Measurements from ENCODE around the gene LHX5.

LHX5 gene

DNA sequence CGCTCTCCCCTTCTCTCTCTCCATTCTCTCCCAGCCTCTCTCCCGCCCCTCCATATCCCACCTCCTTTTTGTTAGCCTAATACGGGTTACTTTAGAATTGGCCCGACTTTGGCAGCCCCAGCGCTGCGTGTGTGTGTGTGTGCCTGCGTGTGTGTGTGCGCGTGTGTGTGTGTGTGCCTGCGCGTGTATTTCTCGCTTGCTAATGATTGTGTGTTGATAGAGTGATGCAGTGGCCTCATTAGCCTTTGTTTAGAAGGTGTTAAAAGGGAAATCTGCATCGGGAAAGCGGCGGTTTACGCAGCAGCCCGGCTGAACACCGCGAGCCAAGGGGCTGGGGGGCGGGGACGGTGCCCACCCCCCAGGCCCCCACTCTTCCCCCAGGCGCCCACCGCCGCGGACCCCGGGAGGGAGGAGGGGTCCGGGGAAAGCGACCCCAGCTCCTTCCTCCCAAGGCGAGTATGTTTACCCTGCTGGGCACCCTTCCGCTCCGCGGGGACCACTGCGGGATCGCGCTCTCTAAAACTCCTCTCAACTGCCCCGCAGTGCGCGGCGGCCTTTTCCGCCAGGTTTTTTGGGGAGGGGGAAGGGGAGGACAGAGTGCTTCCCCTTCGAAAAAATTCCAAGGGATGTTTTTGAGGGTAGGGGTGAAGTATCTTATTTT is 6.8 kb upstream of the LHX5 start:
- no peak overlapping the region for H3K27ac ChIP-seq
- DNase-seq (ENCODE audit: low read depth, low spot score), result no peak

DNA sequence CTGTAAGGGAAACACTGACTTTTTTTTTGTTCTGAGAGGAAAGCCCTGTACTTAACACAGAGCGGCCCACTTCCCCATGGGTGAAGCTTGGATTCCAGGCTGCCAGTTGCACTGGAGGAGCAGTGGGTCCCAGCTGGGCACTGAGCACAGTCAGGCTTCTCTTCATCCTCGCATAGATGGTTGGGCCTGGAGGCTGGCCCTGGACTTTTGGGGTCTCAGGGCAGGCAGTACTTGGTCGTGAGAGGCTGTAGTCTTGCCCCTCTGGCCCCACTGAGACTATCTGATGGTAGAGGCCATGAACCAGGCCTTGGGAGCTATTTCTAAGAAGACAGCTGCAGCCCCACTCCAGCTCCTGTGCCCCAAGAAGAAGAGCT is 6.2 kb upstream of the LHX5 start:
- DNase-seq (ENCODE audit: low read depth, low spot score), result no peak
- H3K27ac ChIP-seq, result no peak overlapping the region

DNA sequence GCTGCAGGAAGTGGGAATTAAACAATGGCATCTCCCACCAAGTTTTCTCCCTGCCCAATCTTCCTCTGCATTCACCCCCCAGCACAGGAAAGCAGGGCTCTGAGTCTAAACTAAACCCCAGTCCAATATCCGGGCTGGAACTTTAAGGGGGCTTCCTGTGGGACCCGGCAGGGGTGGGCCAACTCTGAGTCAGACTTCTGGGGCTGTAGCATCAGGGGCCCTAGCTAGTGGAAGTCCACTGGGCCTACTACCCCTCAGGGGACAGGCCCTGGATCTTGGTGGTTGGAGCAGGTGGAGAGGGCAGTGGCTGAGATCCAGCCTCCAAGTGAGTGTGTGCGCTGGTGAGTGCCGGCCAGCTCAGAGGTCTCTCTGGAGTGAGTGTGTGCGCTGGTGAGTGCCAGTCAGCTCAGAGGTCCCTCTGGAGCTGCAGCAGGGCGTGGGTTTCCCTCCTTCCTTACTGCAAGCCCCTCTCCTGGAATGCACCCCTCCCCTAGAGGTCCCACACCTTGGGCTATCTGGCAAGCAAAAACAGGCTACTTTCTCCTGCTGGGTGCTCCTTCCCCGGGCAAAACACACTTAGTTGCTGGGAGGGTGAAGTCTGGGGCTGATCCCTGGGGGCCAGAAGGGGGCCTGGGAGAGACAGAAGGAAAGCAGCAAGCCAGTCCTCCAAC is 5.6 kb upstream of the LHX5 start:
- no peak for DNase-seq (ENCODE audit: low read depth, low spot score)
- no peak overlapping the region for H3K27ac ChIP-seq

DNA sequence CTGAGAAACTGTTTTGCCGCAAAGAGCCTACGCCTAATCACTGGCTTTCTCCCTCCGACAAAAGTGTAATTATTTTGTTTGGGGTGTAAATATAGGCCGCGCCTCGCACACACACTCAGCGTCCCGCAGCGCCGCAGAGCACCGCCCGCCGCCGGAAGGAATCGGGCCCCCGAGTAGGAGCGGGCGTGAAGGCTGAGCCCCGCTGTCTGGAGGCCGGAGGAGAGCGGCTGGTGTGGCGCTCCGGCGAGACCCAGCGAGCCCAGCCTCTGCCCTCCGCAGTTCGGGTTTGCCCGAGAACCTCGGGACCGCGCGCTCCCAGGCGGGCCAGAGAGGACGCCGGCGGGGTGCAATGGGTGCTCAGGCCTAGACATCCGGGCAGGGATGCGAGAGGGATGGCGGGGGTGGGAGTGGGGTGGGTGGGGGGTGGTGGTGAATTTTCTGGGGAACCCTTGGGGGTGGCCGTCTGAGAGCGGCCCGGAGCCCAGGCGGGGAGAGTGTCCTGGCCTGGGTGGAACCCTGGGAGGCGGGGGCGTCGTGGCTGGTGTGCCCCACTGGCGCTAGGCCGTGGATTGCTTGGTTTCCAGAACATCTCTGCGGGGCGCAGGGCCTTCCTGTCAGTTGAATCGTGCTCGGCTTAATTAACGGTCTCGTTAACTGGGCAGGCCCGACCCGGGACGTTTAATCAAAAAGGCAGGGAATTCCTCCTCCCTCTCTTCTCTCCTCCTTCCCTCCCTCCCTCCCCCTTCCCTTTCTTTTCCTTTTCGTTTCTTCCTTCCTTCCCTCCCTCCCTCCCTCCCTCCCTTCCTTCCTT is 4.7 kb upstream of the LHX5 start:
- no peak for DNase-seq (ENCODE audit: low read depth, low spot score)
- no peak overlapping the region for H3K27ac ChIP-seq

DNA sequence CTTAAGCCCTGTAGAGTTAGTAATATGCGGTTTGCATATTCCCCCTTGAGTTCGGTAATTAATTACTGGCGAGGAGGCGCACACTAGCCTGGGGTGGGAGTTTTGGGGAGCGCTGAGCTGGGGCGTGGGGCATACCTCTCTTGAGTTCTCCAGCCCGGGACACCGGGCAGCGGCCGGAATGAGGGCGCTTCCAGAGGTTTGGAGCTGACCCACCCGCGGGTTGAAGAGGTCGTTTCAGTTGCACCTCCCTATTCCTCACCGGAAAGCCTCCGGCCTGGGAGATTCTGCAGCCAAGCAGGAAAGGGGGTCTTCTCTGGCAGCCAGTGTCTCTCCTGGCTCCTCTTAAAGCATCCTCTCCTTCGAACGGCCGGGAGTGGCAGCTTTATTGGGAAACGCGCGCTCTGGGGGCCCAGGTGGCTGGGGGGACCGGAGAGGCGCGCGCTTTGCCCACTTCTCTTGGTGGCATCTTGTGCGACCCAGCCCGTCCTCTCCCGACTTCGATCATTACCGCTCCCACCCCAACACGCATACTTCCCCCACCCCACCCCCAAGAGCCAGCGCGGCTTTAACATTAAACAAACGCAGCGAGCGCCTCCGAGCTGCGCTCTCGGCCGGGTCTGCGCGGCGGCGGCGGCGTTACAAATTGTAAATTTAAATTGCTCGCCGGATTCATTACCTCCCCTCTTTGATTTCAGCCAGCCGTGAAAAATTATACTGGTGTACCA is 3.9 kb upstream of the LHX5 start:
- DNase-seq (ENCODE audit: low read depth, low spot score), result no peak
- H3K27ac ChIP-seq, result no peak overlapping the region

DNA sequence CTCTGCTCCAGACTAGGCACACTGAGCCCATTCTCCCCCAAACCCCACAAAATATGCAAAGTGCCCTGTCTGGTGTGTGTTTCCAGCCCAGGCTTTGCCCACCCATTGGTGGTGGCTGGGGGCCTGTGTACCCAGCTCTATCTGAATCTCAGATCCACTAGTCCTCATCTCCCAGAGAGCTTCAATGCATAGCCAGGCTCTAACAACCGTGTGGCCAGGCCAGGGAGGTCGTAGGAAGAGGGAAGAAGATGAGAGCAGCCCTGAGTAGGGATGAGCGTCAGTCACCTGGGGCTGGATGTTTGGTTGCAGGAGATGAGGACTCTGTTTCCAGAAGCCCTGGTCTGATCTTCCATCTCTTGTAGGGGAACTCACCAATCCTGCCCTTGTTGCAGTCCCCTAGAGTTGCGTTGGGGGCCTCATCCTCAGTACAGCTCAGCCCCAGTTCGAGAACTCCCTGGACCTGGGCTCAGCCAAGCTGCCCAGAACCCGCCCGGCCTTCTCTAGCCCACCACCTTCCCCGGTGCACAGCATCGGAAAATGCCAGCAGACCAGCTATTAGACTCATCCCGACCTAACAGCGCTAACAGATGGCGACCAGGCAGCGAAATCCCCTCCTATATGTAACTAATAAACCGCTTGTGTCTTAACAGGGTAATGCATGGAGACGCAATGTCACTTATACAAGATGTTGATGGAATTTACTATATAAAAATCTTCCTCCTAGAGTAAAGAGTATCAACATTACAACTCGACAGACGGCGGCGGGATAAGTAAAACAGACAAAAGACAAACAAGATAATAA is 3.2 kb upstream of the LHX5 start:
- DNase-seq (ENCODE audit: low read depth, low spot score), result no peak
- H3K27ac ChIP-seq, result no peak overlapping the region

DNA sequence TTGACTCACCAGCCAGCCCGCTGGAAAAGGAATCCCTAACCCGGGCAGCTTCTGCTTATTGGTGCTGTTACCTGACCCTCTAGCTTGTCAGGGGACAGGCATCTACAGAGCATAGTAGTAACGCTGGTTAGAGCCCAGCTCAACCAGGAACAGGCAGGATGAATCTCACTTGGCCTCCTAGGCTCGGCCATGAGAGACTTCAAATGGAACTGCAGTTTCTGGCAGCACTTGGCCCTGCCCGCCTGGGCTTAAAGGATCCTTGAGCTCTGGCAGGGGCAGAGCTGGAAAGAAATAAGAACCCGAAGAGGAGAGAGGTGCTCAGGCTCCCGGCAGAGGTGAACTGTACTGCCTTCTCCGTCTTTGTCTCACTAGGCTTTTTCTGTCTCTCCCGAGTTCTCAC is 2.3 kb upstream of the LHX5 start:
- DNase-seq (ENCODE audit: low read depth, low spot score), result no peak
- H3K27ac ChIP-seq, result no peak overlapping the region

DNA sequence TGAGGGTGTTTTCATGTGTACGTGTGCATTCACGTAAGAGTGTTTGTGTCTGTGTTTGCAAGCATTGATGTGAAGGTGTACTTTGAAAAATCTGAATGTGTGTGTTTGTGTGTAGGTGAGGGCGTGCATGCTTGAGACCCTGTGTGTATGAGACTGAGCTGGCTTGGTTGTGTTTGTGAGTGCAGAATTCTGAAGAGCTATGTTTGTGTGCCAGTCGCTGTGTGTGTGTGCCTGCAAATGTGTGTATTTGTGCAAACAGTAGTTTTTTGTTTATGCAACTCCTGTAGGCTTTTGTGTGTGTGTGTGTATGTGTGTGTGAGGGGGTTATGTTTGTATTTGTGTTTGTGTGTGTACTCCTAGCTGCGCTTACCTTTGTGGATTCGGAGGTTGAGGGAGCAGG is 1.7 kb upstream of the LHX5 start:
- no peak for DNase-seq (ENCODE audit: low read depth, low spot score)
- H3K27ac ChIP-seq, result no peak overlapping the region

DNA sequence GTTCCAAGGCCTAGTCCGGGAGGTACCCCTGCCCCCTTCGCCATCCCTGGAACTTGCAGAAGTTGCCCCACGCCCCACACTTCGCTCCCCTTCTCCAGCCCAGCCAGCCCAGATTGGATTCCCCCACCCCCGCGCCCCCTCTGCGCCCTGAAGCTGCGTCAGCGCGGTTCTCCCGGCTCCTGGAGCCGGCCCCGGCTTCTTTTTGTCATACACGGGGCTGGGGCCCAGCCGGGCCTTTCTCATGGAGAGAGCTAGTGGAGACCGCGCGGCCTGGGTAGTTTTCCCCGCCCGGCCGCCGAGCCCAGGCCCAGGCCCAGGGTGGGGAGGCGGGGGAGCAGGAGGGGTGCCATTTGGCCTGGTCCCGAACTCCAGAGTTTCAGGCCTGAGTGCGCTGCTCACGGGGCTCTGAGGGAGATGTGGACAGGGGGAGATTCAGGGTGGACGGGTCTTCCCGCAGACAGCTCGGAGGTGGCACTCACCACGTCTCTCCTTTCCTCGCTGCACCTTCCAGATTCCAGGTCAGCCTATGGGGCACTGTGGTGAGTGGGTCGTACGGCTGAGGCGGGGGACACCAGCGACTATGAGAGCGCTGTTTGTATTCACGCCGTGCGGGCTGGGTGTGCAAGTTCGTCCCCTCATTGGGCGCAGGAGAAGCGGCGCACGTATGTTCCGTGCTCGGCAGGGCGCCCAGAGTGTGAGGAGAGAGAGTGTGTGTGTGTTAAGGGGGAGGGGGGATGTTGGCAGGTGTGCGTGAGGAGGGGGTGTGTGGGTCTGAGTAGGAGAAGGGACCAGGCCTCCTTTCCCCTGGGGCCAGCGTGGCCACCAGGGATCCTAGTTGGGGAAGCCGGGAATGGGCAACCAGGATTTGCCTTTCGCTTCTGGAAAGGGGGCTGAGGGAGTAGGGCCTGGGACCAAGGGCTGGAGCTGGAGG is 785 bp upstream of the LHX5 start:
- no peak overlapping the region for H3K27ac ChIP-seq
- no peak for DNase-seq (ENCODE audit: low read depth, low spot score)

DNA sequence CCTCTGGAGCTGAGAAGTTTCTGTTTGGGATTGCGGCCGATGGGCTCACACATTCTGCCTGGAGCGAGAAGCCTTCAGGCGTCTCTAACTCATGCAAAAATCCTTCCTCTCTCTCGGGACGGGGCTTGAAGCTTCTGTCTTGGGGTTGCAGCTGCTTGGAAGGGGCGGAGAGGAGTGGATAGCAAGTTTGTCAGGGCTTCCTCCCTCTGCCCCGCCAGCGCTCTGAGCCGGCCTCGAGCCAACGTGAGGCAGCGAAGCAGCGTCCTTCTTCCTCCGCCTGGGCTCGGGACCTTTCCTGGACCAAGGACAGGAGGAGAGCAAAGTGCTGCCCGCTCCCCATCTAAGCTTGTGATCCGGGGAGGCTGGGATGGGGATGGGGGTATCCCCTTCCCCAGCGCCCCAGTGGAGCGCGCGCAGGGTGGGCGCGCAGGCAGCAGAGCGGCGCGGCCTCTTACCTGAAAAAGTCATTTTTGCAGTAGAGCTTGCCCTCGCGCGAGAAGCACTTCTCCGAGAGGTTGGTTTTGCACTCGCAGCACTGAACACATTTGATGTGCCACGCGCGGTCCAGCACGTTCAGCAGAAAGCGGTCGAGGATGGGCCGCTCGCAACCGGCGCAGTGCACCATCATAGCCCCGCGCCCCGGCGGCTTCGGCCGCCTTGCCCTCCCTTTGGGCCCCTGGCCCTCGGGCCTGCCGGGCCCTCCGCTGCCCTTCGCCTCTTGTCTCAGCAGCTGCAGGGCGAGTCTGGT is 626 bp downstream of the LHX5 start:
- DNase-seq (ENCODE audit: low read depth, low spot score), result no peak

DNA sequence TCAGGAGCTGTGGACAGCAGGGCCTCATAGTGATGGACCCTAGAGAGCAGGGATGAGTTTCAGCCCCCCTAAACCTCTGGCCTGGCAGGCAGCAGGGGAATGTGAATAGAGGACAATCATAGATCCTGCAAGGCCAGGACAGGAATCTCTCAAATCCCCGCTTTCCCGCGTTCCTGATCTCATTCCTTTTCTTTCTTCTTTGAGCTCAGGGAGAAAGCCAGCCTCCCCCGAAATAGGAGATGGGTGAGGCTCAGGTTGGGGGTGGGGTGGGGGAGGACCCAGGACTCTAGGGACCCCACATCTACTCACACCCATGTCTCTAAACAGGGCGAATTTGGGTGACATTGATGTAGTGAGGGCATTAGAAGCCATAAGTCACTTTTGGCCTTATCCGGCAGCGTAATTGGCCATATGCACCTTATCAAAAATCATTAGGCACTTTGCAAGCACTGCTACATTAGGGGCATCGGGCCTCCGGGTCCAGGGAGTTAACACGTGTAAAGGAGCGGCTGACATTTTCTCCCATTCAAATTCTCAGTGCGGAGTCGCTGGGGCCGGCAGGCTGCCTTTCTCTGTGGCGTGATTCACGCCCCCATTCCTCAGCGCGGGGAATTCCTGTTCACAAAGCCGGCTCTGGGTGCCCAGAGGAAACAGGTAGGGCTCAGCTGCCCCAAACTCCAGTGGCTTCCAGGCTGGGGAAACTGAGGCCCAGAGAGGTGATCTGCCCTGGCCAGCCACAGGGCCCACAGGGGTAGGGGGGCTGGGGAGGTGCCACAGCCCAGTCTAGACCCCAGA is 1.5 kb downstream of the LHX5 start:
- no peak overlapping the region for H3K27ac ChIP-seq
- DNase-seq (ENCODE audit: low read depth, low spot score), result no peak

More for the DNA sequence above, 626 bp downstream of the LHX5 start:
- no peak overlapping the region for H3K27ac ChIP-seq

DNA sequence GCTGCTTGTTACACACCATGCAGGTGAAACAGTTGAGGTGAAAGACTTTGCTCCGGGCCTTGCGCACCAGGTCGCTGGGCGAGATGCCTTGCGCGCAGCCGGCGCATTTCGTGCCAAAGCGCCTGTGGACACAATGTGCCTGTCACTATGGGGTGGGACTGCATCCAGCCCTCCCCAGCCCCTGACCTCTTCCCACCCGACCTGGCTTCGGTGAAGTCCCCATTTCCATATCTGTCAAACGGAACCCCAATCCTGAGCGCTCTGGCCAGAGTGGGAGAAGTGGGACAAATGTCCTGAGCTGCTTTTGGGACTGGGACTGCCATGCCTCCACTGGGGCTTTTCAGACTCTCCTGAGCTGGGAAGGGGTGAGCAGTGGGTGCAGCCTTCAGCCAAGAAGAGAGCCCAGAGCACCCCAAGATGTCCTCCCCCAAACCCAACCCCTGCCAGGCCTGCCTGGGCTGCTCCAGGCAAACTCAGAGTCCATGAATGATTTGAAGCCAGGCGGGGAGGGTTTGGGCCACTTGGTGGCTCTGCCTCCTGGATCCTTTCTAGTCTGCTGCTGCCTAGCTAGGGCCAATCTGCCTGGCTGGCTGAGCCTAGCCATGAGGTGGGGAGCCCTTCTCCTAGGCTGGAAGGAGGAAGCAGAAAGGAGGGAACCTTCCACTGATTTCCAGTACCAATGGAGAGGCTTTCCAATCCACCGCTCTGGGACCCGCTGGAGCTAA is 2.3 kb downstream of the LHX5 start:
- H3K27ac ChIP-seq, result no peak overlapping the region
- DNase-seq (ENCODE audit: low read depth, low spot score), result no peak

DNA sequence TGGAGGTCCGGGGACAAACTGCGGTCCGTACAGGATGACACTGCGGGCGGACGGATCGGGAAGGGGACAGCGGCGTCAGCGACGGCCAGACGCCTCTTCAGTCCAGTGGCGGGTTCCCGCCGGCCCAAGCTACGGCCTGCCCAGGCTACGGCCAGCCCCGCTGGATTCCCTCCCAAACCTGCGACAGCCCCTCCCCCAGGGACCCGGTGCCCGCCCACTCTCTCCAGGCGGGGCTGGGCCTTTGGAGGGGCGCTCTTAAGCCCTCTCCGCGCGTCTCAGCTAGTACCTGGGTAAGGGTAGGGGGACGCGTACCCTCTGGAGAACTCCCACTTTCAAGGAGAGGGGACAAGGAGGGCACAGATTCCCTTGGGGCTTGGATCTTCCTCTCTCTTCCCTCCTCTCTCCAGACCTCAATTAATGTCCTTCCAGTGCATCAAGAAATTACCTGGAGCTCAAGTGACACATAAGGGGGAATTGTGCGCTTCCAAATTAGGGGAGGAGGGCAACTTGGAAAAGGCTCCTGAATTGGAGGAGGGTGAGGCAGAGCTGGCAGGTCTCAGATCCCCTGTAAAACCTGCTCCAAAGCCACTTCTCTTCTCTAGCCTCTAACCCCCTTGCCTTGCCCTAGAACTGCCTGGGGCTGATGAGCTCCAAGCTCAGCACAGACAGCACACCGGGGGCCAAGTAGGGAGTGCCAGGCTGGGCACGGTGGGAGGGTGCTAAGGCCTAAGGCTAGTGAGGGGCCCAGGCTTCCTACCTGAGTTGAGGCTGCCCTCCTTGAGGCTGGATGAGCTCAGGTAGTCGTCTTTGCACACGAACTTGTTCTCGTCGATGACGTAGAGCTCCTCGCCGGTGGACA is 3.1 kb downstream of the LHX5 start:
- DNase-seq (ENCODE audit: low read depth, low spot score), result no peak

DNA sequence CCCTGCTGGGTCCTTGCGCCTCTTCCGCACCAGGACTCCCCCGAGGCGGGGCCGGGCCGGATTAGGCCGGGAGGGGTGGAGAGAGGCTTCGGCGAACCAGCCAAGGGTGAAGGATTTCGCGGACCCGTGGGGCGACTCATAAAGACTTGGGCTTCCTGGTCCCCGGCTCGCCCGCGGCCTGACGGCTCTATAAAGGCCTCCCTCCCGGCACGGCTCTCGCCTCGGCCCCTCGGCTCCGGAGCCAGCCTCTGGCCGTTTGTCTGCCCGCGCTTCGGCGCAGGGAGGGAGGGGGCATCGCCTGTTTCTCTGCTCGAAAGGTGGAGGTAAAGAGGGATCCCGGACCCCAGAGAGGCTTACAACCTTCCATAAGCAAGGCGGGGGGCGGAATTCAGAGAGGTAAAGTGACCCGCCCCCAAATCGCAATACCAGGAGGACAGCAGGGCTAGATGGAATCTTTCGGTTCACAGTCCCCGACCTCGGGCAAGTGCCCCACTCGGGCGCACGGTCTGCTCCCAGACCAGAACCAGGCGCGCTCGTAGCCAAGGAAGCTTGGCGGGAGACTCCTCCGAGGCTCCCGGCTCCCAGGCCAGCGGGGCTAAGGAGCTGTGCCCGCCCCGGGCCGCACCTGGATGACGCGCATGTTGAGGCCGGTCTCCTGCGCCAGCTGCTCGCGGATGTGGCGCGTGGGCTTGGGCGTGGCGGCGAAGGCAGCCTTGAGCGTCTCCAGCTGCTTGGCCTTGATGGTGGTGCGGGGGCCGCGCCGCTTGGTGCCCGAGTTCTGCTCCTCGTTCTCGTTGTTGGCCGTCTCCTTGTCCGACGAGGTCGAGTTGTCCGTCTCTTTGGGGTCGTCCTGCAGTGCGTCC is 3.9 kb downstream of the LHX5 start:
- H3K27ac ChIP-seq, result peak overlapping the region; percentile 41
- DNase-seq (ENCODE audit: low read depth, low spot score), result no peak

More for the DNA sequence above, 3.1 kb downstream of the LHX5 start:
- H3K27ac ChIP-seq, result no peak overlapping the region

DNA sequence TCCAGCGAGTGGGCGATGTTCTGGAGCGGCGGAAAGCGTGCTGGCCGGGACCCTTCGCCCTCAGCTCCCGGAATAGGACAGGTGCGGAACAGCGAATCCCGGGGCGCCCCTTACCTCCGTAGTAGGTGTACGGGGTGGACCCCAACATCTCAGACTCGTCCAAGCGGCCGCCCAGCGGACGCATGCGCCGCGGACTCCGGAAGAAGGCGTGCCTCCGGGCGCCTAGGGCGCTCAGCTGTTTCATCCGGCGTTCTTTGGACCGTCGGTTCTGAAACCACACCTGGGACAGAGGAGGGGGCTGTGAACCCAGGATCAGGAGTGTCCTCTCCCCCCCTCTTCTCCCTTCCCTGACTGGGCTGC is 4.5 kb downstream of the LHX5 start:
- DNase-seq (ENCODE audit: low read depth, low spot score), result no peak
- H3K27ac ChIP-seq, result peak overlapping the region; percentile 41

Measured in epithelial cell of prostate (primary cell).